Heart left ventricle (tissue), 16 donors: ENCODE results near the gene CENATAC. TPM values are rescaled to one million over a fixed set of nuclear protein-coding genes. Genes with fewer than 3 reads are reported as not detected.

Experiments
- ATAC-seq, 4 donors: fragments of 200-7000 bp; cut with Tn5 transposase; one replicate each; pipeline ENCODE4 v1.9.1; 2020 to 2022; ENCODE audit warnings: moderate library complexity in 4 of 4, mild to moderate bottlenecking in 3 of 4, moderate number of reproducible peaks in 1 of 4
- DNase-seq, 5 donors: peaks; one replicate each; pipeline ENCODE4 v3.0.0-alpha.2; 2020
- H3K27ac ChIP-seq, 12 donors: fragments of 200-600 bp; sonication (generic) in 4 of 12; one replicate each; pipeline versions ENCODE4 v1.5.0 to v1.8.0; 2016 to 2022; ENCODE audit warnings: mild to moderate bottlenecking in 2 of 12
- H3K27me3 ChIP-seq, 9 donors: fragments of 200-600 bp; sonication (generic) in 2 of 9; one replicate each; pipeline versions ENCODE4 v1.5.1 to v1.8.0; 2016 to 2022; ENCODE audit warnings: mild to moderate bottlenecking in 3 of 9
- H3K36me3 ChIP-seq, 9 donors: fragments of 200-600 bp; sonication (generic) in 2 of 9; one replicate each; pipeline versions ENCODE4 v1.5.0 to v1.8.0; 2018 to 2022; ENCODE audit warnings: mild to moderate bottlenecking in 2 of 9
- H3K4me1 ChIP-seq, 12 donors: fragments of 200-600 bp; sonication (generic) in 4 of 12; one replicate each; pipeline versions ENCODE4 v1.5.0 to v1.8.0; 2016 to 2022; ENCODE audit warnings: mild to moderate bottlenecking in 3 of 12
- H3K4me3 ChIP-seq, 12 donors: fragments of 200-600 bp; sonication (generic) in 4 of 12; one replicate each; pipeline versions ENCODE4 v1.5.0 to v1.8.0; 2017 to 2022; ENCODE audit warnings: mild to moderate bottlenecking in 9 of 12, moderate library complexity in 4 of 12
- H3K9me3 ChIP-seq, 12 donors: fragments of 200-600 bp; sonication (generic) in 4 of 12; one replicate each; pipeline versions ENCODE4 v1.5.0 to v1.8.0; 2016 to 2022; ENCODE audit warnings: mild to moderate bottlenecking in 1 of 12
- CTCF ChIP-seq, 12 donors: fragments of 200-600 bp; sonication (generic) in 4 of 12; IDR thresholded peaks; one replicate each; pipeline versions ENCODE4 v1.5.0 to v1.8.0; 2018 to 2022; ENCODE audit warnings: antibody characterized with exemption in 12 of 12, mild to moderate bottlenecking in 5 of 12
- POLR2A ChIP-seq, 2 donors: fragments of 450-650 bp; IDR thresholded peaks; one replicate each; pipeline ENCODE4 v1.6.1; 2017; ENCODE audit warnings: antibody characterized with exemption in 2 of 2, mild to moderate bottlenecking in 2 of 2, moderate library complexity in 2 of 2
- WGBS, 4 donors: extraction: QIAGEN DNeasy Blood & Tissue Kit in 2 of 4; methylation state at CpG; one replicate each; pipeline versions ENCODE4 v1.1.5 to v1.1.7; 2013 to 2018; 5-methylcytosine and 5-hydroxymethylcytosine counted together
- intact Hi-C, 10 donors: fragments of 100-400 bp; cut with DNase I; formaldehyde crosslinking; loops; one replicate each; pipeline versions ENCODE4 v1.11.1 to v1.14.2; 2022
- polyA plus RNA-seq, 2 donors: library from polyadenylated mRNA; stranded (reverse); fragments of 200-250 nt; gene quantifications; one replicate each; pipeline ENCODE4 v1.2.3, GENCODE V29; 2013
- total RNA-seq, 9 donors: library from RNA; depleted of rRNA in 2 of 9; stranded (reverse); fragments of >200 nt in 2 of 9; fragmentation: NEBNext Ultra II Directional in 3 of 9; extraction: Animal tissue kit (Norgen Biotek cat#: 25700) in 3 of 9; gene quantifications; one replicate each; pipeline versions ENCODE4 v1.1.0 to v1.2.4, GENCODE V29; 2016 to 2023
- donor health status: ischemic (EF 13 %, LVEDD 7.1; RV severe dilation, severe dysfunction).
- donor health status: healthy with polysubstance abuse.
- donor health status: DM: no; HTN: yes; CAD: no.
- donor health status: DM: no; HTN: no; CAD: no.
- donor health status: ischemic (EF 25% LVEDD 6.9; RV normal size, moderate dysfunction).
- donor health status: ischemic (EF 25% LVEDD 5.7; RV mildly dilated, moderate dysfunction).
- donor health status: healthy.
- donor health status: DM: yes; HTN: yes; CAD: no.
- donor health status: ischemic (EF 35%, LVEDD 5.7; RV mildly dilated, moderate dysfunction).
- donor health status: nonischemic (EF 11% LVEDD 7.7; RV severe dilation, severe dysfunction).
- donor health status: DM: yes; HTN: yes; CAD: no.
- donor health status: PGD.
- donor health status: ischemic (EF 29% LVEDD 5.4; RV normal size, mild dysfunction).
- donor health status: nonischemic (EF 23%, LVEDD 6.1; RV moderate dilation, normal function).

Gene CENATAC
- total and polyA plus RNA-seq, 11 donors = 7.9 to 27.3 (median 11.7) TPM

GRCh38 chr11:119051440-119052162 is 53.7 kb downstream of the CENATAC start:
- H3K4me3 ChIP-seq = no peak overlapping the region
- H3K36me3 ChIP-seq = peaks cover 0 to 91% (median 87%) of the 10 kb centered on the region in 9 donors
- H3K4me1 ChIP-seq = peaks cover 0 to 16% (median 11%) of the 10 kb centered on the region in 12 donors
- no peaks in the 10 kb centered on the region for H3K9me3 ChIP-seq
- DNase-seq (no peak), ATAC-seq (no peak)
- WGBS, 4 donors = 87 to 89% (median 88%) methylated on average over 16 to 17 of the region's 17 CpGs
- intact Hi-C loops = no loop called here
- TF ChIP-seq POLR2A (IDR thresholded peaks at IDR 0.05) = no peak
- no peak for TF ChIP-seq CTCF (IDR thresholded peaks at IDR 0.05)
- no peak overlapping the region for H3K27ac ChIP-seq
- no peaks in the 10 kb centered on the region for H3K27me3 ChIP-seq

- Histone ChIP-seq H3K27ac (no peak overlapping the region), H3K36me3 (peaks cover 0 to 84% (median 80%) of the 10 kb centered on the region in 9 donors), H3K4me3 (no peak overlapping the region), H3K9me3 (no peaks in the 10 kb centered on the region), H3K27me3 (no peaks in the 10 kb centered on the region), H3K4me1 (peaks cover 0 to 16% (median 11%) of the 10 kb centered on the region in 12 donors)
- DNase-seq (no peak), ATAC-seq (no peak)
- 91 to 94% (median 93%) methylated on average over 23 of the region's 23 CpGs for WGBS, 4 donors
- intact Hi-C loops = no loop called here
- no peak for TF ChIP-seq CTCF (IDR thresholded peaks at IDR 0.05)
- TF ChIP-seq POLR2A (IDR thresholded peaks at IDR 0.05) = no peak
Observed at GRCh38 chr11:119052163-119052814, 54.4 kb downstream of the CENATAC start.

- TF ChIP-seq POLR2A (IDR thresholded peaks at IDR 0.05) (no peak), CTCF (IDR thresholded peaks at IDR 0.05) (no peak)
- H3K27me3 ChIP-seq = no peaks in the 10 kb centered on the region
- H3K27ac ChIP-seq = no peak overlapping the region
- H3K4me1 ChIP-seq = peaks cover 2 to 26% (median 18%) of the 10 kb centered on the region in 12 donors
- no peak overlapping the region for H3K4me3 ChIP-seq
- H3K36me3 ChIP-seq = peaks cover 0 to 63% (median 59%) of the 10 kb centered on the region in 9 donors
- no peaks in the 10 kb centered on the region for H3K9me3 ChIP-seq
- whole genome bisulfite sequencing, 4 donors = 95 to 100% (median 98%) methylated on average over 5 to 10 of the region's 10 CpGs
- ATAC-seq = no peak
- intact Hi-C loops = no loop called here
- no peak for DNase-seq
Observed at GRCh38 chr11:119054418-119054817, 56.5 kb downstream of the CENATAC start.

- Histone ChIP-seq H3K36me3 (peaks cover 0 to 48% (median 44%) of the 10 kb centered on the region in 9 donors), H3K4me3 (peak overlapping the region; percentile 70 to 99 (median 90)), H3K27me3 (no peaks in the 10 kb centered on the region), H3K4me1 (peaks cover 2 to 26% (median 18%) of the 10 kb centered on the region in 12 donors), H3K27ac (peak overlapping the region in 3 of 12 donors; percentile 88 to 93 (median 89)), H3K9me3 (no peaks in the 10 kb centered on the region)
- TF ChIP-seq CTCF (IDR thresholded peaks at IDR 0.05) (no peak), POLR2A (IDR thresholded peaks at IDR 0.05) (no peak)
- WGBS, 4 donors = 39 to 53% (median 44%) methylated on average over 6 of the region's 6 CpGs
- ATAC-seq = no peak
- intact Hi-C loops = loop anchor here in 2 of 10 donors (2.0 to 5.0 kb wide), 3 partner anchors 25 to 41 kb away; partner anchors contain the start of genes HMBS (in 1 of the 2) and SLC37A4 (in 1 of the 2)
- no peak for DNase-seq
Observed at GRCh38 chr11:119055901-119056300, 58.0 kb downstream of the CENATAC start.
